GM21390 (cell line): ENCODE measurements around the gene ZNF467.

Source experiments
- ATAC-seq: cut with Tn5 transposase; IDR thresholded peaks from one replicate; pipeline ENCODE4 v1.9.1; 2021; ENCODE audit not compliant: unreplicated experiment

The ZNF467 gene

DNA sequence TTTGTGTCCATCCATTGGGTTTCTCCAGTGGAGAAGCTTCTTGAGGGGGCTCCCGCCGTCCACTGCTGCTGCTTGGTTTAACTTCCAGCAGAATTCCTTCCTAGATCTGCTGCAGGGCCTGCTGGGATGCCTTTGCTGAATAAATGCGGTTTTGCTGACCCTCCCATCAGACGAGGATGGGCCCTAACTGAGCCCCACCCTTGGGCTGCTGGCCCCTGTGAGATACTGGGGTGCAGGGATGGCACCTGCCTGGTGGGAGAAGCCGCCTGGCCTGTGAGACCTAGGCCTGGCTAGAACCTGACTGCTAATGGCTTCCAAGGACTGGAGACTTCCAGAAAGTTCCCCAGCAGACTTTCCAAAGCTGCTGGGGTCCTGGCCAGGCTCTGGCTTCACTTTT, 43.8 kb downstream of the ZNF467 start:
- no peak for ATAC-seq

- ATAC-seq = no peak
These were observed 44.7 kb downstream of the ZNF467 start for GRCh38 chr7:149728491-149729375.

GRCh38 chr7:149727899-149728476, 45.4 kb downstream of the ZNF467 start:
- no peak for ATAC-seq

- ATAC-seq = no peak
These were observed 46.1 kb downstream of the ZNF467 start for GRCh38 chr7:149727053-149727898.

- no peak for ATAC-seq
These were observed 47.5 kb downstream of the ZNF467 start for GRCh38 chr7:149725916-149726315.

DNA sequence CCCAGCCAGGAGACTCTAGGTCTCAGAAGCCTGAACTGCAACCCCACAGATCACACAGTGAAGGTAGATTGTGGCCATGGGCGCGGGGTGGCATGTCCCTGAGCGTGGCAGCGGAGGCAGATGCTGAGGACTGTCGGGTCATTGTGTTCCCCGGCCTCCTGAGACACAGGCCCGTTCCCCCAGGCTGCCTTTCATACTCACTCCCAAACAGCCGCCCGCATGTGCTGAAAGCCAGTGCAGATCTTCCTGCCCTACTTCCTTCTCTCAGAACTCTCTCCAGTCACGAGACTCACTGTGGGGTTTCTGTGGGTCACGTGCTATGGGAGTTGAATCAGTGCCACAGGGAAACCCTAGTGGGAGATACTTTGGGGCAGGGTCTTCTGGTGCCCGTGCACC, 48.0 kb downstream of the ZNF467 start:
- ATAC-seq = no peak

- ATAC-seq = no peak
These were observed 48.5 kb downstream of the ZNF467 start for GRCh38 chr7:149724661-149725425.

DNA sequence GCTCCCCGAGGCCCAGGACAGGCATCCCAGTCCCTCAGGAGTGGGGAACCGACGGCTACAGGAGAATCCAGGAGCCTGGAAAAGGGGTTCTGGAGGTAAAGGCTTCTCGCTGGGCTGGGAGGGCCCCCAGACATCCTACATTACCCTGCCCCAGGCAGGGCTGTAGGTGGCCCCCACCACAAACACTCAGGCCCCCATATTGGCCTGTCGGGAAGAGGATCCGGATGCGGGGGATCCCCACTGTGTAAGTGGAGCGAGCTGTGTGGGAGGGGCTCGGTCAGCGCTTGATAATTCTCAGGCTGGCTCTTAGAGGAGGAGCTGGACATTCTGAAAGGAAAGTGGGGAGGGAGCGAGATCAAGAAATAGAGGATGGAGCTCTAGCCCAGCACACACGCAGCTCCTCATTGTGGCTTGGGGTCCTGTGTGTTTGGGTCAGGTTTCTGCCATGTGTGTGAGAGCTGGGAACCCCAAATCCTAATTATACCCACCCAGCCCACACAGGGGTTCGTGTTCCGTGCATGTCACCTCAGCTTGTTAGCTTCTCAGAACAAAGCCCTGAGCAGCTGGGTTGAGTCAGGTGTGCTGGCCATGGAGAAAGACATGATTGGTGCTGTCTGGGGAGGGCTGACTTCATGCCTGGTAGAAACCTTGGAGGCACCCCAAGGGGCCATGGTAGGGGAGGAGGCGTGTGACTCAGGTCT, 49.4 kb downstream of the ZNF467 start:
- ATAC-seq = no peak

- ATAC-seq = no peak
These were observed 50.2 kb downstream of the ZNF467 start for GRCh38 chr7:149723082-149723767.

- no peak for ATAC-seq
These were observed 50.9 kb downstream of the ZNF467 start for GRCh38 chr7:149722356-149722957.

DNA sequence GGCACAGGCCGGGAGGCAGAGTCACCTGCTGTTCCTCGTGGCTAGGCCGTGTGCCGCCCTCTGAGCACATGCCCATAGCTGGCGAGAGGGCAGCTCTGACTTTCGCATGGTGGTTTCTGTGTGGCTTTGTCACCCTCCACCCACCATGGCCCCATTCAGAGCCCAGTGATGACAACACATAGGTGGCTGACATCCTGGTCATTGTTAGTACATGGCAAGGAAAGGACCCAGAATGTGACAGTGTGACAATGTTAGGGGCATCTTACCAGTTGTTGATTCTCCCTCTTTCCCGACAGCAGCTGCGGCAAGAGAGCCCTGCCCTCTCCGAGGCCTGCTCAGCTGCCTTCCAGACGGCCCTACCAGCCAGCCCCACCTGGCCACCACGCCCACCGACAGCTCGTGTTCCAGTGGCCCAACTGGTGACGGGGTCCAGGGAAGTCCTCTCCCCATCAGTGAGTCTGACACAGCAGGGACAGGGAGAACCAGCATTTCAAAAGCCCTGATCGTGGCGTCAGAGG, 52.2 kb downstream of the ZNF467 start:
- ATAC-seq = no peak

DNA sequence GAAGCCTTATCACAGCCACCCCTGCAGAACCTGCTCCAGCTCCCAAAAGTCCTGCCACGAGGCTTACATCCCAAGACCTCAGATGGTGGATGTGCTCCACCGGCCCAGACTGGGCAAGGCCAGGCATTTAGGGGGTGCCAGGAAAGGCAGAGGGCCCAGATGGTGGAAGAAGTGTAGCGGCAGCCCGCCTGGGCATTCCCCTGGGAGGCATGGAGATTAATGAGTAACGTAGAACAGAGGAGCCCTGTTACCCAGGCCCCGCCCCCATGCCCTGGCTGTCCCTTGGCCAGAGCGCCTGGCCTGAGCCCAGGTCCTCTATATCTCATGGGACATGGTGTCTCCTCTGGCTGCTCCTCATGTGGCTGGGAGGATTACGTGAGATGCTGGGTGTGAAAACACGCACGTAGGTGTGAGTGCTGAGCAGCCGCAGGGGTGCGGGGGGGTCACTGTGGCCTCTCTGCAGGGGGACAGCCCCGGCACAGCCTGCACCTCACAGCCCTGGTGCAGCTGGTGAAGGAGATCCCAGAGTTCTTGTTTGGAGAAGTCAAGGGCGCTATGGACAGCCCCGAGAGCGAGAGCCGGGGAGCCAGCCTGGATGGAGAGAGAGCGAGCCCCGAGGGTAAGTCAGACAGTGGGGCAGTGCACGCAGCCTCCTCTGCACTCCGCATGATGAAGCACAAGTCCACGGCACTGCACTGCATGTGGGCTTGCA, 52.9 kb downstream of the ZNF467 start:
- no peak for ATAC-seq

DNA sequence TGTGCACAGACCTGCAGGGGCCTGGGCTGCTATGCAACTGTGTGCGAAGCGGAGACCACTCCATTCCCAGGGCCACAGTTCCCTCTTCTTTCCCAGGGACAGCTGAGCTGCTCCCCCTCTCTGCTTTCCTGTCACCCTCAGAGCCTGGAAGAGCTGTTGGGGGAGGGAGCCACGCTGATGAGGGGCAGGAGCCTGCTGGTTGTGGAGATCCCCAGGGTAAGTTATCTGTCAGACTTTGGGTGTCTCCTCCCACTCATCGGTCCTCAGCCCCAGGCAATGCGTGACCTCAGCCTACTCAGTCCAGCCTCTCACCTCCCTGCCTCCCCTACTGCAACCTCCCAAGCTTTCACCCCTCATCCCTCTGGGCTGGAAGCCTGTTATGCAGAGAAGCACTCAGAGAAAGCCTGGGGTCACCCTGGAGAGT, 53.5 kb downstream of the ZNF467 start:
- ATAC-seq = no peak

DNA sequence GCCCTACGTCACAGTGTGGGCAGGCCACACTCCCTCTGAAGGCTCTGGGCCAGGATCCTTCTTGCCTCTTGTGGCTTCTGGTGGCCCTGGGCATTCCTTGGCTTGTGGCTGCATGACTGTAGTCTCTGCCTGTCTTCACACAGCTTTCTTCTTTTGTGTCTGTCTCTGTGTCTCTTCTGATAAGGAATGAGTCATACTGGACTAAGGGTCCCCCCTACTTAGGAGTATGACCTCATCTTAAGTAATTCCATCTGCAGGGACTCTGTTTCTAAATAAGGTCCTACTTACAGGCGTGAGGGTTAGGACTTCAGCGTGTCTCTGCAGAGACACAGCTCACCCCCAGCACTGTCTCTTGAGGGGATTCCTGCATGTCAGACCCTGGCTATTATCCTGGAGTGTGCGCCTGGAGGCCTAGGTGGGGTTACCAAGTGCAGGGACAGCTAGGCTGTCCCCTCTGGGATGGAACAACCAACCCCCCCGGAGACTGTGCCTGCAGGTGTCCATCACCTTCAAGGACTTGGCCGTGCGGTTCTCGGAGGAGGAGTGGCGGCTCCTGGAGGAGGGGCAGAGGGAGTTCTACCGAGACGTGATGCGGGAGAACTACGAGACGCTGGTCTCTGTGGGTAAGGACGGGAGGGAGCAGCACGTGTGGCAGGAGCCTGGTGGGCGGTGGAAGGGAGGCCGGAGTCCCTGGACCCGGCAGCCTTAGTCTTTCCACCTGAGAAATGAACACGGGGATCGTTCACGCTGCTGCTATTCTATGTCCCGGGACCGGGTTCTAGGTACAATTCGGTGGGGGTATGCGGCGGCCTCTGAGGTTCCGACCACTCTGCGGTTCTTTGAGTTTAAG, 54.1 kb downstream of the ZNF467 start:
- no peak for ATAC-seq

GRCh38 chr7:149718730-149719049, 54.7 kb downstream of the ZNF467 start:
- ATAC-seq = no peak

- ATAC-seq = no peak
These were observed 55.9 kb downstream of the ZNF467 start for GRCh38 chr7:149717481-149717880.

- no peak for ATAC-seq
These were observed 56.5 kb downstream of the ZNF467 start for GRCh38 chr7:149716932-149717307.
